HFF-Myc (cell line): Measurements from ENCODE around the gene UQCR10.

Experiments
- DNase-seq: peaks from one replicate; pipeline ENCODE4 v3.0.0-alpha.2; 2011; ENCODE audit warnings: low read depth; ENCODE audit errors: extremely low read depth
- H3K4me3 ChIP-seq: replicated peaks from 2 replicates; pipeline ENCODE4 v1.5.1; 2011; ENCODE audit warnings: low read depth, mild to moderate bottlenecking, control low read depth, low read length
- TF ChIP-seq, protein P1 (sequence below): IDR thresholded peaks from 2 replicates; pipeline ENCODE4 v1.5.1; 2012; ENCODE audit warnings: mild to moderate bottlenecking, low read depth, low read length, control low read depth; ENCODE audit errors: missing control alignments

The UQCR10 gene

DNA sequence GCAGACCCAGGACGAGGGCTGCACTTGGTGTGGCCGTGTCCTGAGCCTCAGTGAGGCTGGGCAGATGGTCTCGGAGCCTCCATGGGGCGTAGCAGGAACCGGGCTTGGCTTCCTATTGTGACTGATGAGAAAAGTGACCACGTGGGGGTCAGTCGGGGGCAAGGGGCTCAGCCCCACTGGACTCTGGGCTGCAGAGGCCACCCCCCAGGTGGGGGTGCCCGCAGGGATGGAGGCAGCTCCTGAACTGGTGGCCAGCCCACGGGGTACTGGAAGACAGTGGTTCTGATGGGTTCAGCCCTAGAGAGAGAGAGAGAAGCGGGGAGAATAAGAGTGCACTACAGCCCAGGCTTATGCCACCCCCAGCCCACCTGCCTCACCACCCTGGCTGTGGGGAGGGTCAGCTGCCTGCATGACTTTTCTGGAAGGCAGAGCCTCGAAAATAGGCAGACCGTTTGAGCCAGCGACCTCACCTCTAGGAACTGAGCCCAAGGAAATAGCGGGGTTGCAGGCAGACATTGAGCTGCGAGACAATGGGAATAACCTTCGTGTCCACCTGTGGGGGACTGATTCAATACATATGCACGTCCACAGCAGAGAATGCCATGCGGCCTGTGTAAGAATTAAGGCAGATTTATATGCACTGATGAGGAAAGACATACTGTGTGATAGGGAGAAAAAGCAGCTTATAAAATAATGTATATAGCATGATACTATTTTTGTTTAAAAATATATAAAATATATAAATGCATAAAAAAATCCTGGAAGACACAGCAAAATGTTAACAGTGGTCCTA, 35.9 kb upstream of the UQCR10 start:
- TF ChIP-seq, protein P1, sequence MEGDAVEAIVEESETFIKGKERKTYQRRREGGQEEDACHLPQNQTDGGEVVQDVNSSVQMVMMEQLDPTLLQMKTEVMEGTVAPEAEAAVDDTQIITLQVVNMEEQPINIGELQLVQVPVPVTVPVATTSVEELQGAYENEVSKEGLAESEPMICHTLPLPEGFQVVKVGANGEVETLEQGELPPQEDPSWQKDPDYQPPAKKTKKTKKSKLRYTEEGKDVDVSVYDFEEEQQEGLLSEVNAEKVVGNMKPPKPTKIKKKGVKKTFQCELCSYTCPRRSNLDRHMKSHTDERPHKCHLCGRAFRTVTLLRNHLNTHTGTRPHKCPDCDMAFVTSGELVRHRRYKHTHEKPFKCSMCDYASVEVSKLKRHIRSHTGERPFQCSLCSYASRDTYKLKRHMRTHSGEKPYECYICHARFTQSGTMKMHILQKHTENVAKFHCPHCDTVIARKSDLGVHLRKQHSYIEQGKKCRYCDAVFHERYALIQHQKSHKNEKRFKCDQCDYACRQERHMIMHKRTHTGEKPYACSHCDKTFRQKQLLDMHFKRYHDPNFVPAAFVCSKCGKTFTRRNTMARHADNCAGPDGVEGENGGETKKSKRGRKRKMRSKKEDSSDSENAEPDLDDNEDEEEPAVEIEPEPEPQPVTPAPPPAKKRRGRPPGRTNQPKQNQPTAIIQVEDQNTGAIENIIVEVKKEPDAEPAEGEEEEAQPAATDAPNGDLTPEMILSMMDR = no peak
- no peak overlapping the region for H3K4me3 ChIP-seq
- no peak for DNase-seq

DNA sequence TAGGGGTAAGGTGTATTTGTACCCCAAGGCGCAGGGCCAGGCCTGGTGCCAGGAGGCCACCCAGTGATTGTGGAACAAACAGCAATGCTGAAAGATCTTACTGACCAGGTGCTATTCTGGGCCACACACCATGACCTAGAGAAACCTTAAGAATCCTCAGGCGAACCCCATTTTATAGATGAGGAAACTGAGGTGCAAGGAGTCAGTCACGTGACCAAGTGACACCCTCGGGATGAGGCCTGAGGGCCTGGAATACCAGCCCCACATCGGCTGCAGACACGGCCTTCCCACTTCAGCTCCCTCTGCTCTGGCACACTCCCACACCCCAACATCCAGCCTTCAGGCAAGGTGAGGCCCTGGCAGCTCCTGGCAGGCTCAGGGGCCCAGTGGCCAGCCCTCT, 34.3 kb upstream of the UQCR10 start:
- H3K4me3 ChIP-seq = no peak overlapping the region
- no peak for DNase-seq
- TF ChIP-seq, protein P1 = no peak

DNA sequence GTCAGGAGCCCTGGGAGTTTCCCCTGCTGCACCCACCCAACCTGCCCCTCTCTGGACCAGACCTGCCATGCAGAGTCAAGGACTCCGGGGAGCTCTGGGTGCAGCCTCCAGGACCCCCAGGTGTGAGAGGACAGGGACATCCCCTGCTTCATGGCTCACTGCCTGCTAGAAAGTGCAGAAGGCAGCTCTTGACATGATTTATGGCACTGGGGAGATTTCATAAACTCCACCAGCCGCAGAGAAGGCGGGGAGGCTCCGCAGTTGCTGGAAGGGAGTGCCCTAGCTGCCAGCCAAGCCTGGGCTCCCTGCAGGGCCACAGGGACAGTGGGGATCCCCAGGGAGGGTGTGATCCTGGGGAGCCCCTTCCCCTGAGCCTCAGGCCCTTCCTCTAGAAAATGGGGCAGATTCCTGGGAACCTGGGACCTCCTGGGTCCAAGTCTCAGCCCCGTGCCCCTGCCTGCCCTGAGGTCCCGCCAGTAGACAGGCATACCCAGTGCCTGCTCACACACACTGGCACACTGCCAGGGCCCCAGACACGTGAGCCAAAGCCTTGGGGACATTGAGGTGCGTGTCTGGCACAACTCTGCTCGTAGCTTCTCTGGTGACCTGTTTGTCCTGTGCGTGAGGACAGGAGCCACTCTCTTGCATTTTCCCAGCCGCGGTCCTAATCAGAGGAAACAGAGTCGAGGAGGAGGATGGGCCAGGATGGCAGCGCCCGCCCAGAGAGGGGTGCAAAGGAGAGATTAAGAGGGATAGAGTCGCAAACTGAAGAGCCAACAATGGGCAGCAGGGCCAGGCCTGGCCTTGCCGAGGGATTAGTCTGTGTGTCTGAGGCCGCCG, 33.6 kb upstream of the UQCR10 start:
- no peak overlapping the region for H3K4me3 ChIP-seq
- DNase-seq = no peak
- TF ChIP-seq, protein P1 = no peak

DNA sequence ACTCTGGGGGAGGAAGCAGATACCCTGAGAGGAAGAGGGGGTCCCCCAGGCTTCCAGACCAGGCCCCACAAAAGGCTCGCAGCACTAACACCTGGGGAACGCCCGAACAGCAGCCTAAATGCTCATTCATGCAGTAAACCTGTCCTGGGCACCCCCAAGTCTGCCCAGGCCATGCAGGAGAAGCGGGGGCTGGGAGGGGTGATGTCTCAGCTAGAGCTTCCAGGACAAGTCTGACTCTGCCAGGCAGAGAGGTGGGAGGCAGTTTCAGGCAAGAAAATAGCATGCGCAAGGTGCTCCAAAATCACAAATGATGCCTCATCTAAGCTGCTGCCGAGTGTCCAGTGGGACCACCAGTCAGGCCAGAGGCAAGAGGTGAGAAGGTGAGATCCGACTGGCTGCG, 32.8 kb upstream of the UQCR10 start:
- no peak overlapping the region for H3K4me3 ChIP-seq
- TF ChIP-seq, protein P1 = no peak
- no peak for DNase-seq

DNA sequence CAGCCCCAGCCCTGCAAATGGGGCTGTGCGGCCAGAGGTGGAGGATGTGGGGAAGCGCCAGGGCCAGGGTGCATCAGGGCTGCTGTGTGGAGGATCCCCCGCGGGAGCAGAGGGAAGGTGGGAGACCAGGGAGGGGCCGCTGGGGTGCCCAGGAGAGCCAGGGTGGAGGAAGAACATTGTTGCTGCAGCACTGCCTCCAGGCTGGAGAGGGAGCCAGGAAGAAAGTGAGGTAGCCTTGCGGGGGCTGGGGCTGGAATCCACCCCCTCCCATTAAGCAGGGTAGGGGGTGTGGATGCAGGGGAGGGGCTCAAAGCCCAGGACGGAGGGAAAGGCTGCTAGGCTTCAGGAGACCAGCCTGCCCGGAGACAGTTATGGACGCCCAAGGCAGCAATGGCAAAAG, 32.3 kb upstream of the UQCR10 start:
- TF ChIP-seq, protein P1 = no peak

DNA sequence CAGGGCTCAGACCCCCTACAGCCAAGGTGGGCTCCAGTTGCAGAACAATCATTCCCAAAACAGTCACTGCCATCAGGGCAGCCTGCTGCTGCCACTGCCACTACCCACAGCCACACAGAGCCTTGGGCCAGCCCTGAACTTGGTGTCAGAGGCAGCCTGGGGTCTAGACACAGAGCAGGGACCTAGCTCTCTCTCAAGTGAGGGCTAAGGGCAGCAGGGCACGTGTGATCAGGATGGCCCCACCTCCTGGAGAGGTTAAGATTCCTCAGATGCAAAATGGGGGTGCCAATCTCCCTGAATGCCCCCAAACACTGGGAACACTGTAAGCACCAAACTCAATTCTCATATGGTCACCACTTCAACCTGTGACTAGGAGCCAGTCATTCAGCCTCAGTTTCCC, 31.8 kb upstream of the UQCR10 start:
- no peak for DNase-seq
- H3K4me3 ChIP-seq = no peak overlapping the region
- TF ChIP-seq, protein P1 = no peak

More for the DNA sequence above, 32.3 kb upstream of the UQCR10 start:
- no peak for DNase-seq
- H3K4me3 ChIP-seq = no peak overlapping the region
